ENCODE results near the gene MSL1.

GRCh38 chr17:40129498-40129897, 7.7 kb downstream of the MSL1 start:
- TF ChIP-seq CTCF (IDR thresholded peaks at IDR 0.05) (no peak), EP300 (IDR thresholded peaks at IDR 0.05) (no peak), POLR2A (IDR thresholded peaks at IDR 0.05) (no peak)
